ENCODE measurements around the gene DOCK3.

Gene DOCK3

GRCh38 chr3:50637945-50638344 is 36.8 kb upstream of the DOCK3 start:
- H3K27me3 ChIP-seq, result no peaks in the 10 kb centered on the region
- no peak overlapping the region for H3K4me3 ChIP-seq
- TF ChIP-seq CTCF (IDR thresholded peaks at IDR 0.05), result no peak
- no peaks in the 10 kb centered on the region for H3K9me3 ChIP-seq
- no peak overlapping the region for H3K27ac ChIP-seq
- H3K36me3 ChIP-seq, result peaks cover 0 to 28% (median 18%) of the 10 kb centered on the region in 3 donors
- intact Hi-C loops (cut with DNase I; ENCODE audit: low total_unique reads), result no loop called here
- H3K4me1 ChIP-seq, result peaks cover 0 to 12% (median 4%) of the 10 kb centered on the region in 4 donors
- DNase-seq, result no peak

- no peak for TF ChIP-seq CTCF (IDR thresholded peaks at IDR 0.05)
- intact Hi-C loops (cut with DNase I; ENCODE audit: low total_unique reads), result no loop called here
- no peak overlapping the region for H3K27ac ChIP-seq
- peaks cover 0 to 38% (median 22%) of the 10 kb centered on the region in 3 donors for H3K36me3 ChIP-seq
- H3K9me3 ChIP-seq, result no peaks in the 10 kb centered on the region
- no peaks in the 10 kb centered on the region for H3K27me3 ChIP-seq
- DNase-seq, result no peak
- H3K4me3 ChIP-seq, result no peak overlapping the region
- peaks cover 0 to 19% (median 10%) of the 10 kb centered on the region in 4 donors for H3K4me1 ChIP-seq
These were observed 35.7 kb upstream of the DOCK3 start for GRCh38 chr3:50639055-50639494.

- DNase-seq, result no peak
- Histone ChIP-seq H3K4me3 (no peak overlapping the region), H3K27me3 (no peaks in the 10 kb centered on the region), H3K27ac (no peak overlapping the region), H3K4me1 (peaks cover 0 to 25% (median 16%) of the 10 kb centered on the region in 4 donors), H3K9me3 (no peaks in the 10 kb centered on the region), H3K36me3 (peaks cover 0 to 71% (median 31%) of the 10 kb centered on the region in 3 donors)
- intact Hi-C loops (cut with DNase I; ENCODE audit: low total_unique reads), result no loop called here
- no peak for TF ChIP-seq CTCF (IDR thresholded peaks at IDR 0.05)
These were observed 32.3 kb upstream of the DOCK3 start for GRCh38 chr3:50642382-50642781.

- H3K27ac ChIP-seq, result peak overlapping the region; percentile 21 to 34
- no peak for DNase-seq
- peaks cover 0 to 40% (median 20%) of the 10 kb centered on the region in 4 donors for H3K4me1 ChIP-seq
- intact Hi-C loops (cut with DNase I; ENCODE audit: low total_unique reads), result no loop called here
- H3K9me3 ChIP-seq, result no peaks in the 10 kb centered on the region
- no peak for TF ChIP-seq CTCF (IDR thresholded peaks at IDR 0.05)
- no peaks in the 10 kb centered on the region for H3K27me3 ChIP-seq
- H3K4me3 ChIP-seq, result no peak overlapping the region
- H3K36me3 ChIP-seq, result peaks cover 0 to 80% (median 40%) of the 10 kb centered on the region in 3 donors
These were observed 30.2 kb upstream of the DOCK3 start for GRCh38 chr3:50644561-50644960.

- Histone ChIP-seq H3K9me3 (no peaks in the 10 kb centered on the region), H3K4me3 (no peak overlapping the region), H3K36me3 (peaks cover 0 to 78% (median 39%) of the 10 kb centered on the region in 3 donors), H3K27me3 (no peaks in the 10 kb centered on the region), H3K27ac (no peak overlapping the region), H3K4me1 (peaks cover 0 to 43% (median 21%) of the 10 kb centered on the region in 4 donors)
- DNase-seq, result no peak
- no peak for TF ChIP-seq CTCF (IDR thresholded peaks at IDR 0.05)
- intact Hi-C loops (cut with DNase I; ENCODE audit: low total_unique reads), result loop anchor here (5.0 kb wide), 1 partner anchor 133 kb away; no protein-coding TSS in a partner anchor
These were observed 29.3 kb upstream of the DOCK3 start for GRCh38 chr3:50645378-50645777.

GRCh38 chr3:50648313-50648712 is 26.4 kb upstream of the DOCK3 start:
- H3K4me3 ChIP-seq, result no peak overlapping the region
- peaks cover 0 to 50% (median 20%) of the 10 kb centered on the region in 3 donors for H3K36me3 ChIP-seq
- DNase-seq, result no peak
- intact Hi-C loops (cut with DNase I; ENCODE audit: low total_unique reads), result loop anchor here (5.0 kb wide), 1 partner anchor 136 kb away; no protein-coding TSS in a partner anchor
- H3K27ac ChIP-seq, result no peak overlapping the region
- peaks cover 0 to 37% (median 21%) of the 10 kb centered on the region in 4 donors for H3K4me1 ChIP-seq
- no peaks in the 10 kb centered on the region for H3K9me3 ChIP-seq
- no peak for TF ChIP-seq CTCF (IDR thresholded peaks at IDR 0.05)
- H3K27me3 ChIP-seq, result no peaks in the 10 kb centered on the region

All from tibial artery (tissue), 4 donors.